Measurements from ENCODE around the gene FBXO41. TPM values are rescaled to one million over a fixed set of nuclear protein-coding genes. Genes with fewer than 3 reads are reported as not detected.
A peak's percentile ranks its signal among the peaks of the same experiment; 100 is the strongest.

FBXO41 gene
- 9.4 and 23.0 TPM in 2 replicates for total RNA-seq (2011; cell fraction: chromatin; rRNA removed; ENCODE audit: low replicate concordance)
- 12.6 and 13.2 TPM in 2 replicates for total RNA-seq (2011; cell fraction: nucleolus; rRNA removed)
- 9.8 and 10.7 TPM in 2 replicates for total RNA-seq (2011; cell fraction: nucleoplasm; rRNA removed)
- total RNA-seq (2014; rRNA removed) = 3.5 and 4.8 TPM in 2 replicates
- total RNA-seq (2014; rRNA removed; fragmentation: Illumina TruSeq; extraction: Trizol) = 1.5 and 1.9 TPM in 2 replicates
- 1.4 and 1.9 TPM in 2 replicates for total RNA-seq (2015; rRNA removed; fragmentation: Illumina TruSeq; extraction: Trizol)
- 7.7 and 8.2 TPM in 2 replicates for total RNA-seq (2021)
- polyA plus RNA-seq (2011; rRNA removed) = 5.5 and 6.1 TPM in 2 replicates
- 5.6 and 7.1 TPM in 2 replicates for polyA plus RNA-seq (2011; cell fraction: cytosol; rRNA removed)
- polyA plus RNA-seq (2011; cell fraction: nucleus; rRNA removed) = 26.4 and 47.6 TPM in 2 replicates
- 3.4 and 4.5 TPM in 2 replicates for polyA plus RNA-seq (2012)
- 4.1 and 4.4 TPM in 2 replicates for polyA plus RNA-seq (2014; fragmentation: Illumina TruSeq; extraction: Trizol)
- under 1 TPM; 0.21 to 0.36 TPM for polyA plus RNA-seq (2014; fragmentation: Nextera tagmentation; extraction: Ambion mirVana)
- polyA plus RNA-seq (2014; rRNA removed) = 6.8 and 7.1 TPM in 2 replicates
- polyA minus RNA-seq (2011; rRNA and poly(A)+ RNA removed) = 3.4 and 4.9 TPM in 2 replicates
- polyA minus RNA-seq (2011; cell fraction: cytosol; rRNA and poly(A)+ RNA removed) = 3.2 and 5.6 TPM in 2 replicates
- 8.7 and 9.3 TPM in 2 replicates for polyA minus RNA-seq (2011; cell fraction: nucleus; rRNA and poly(A)+ RNA removed)
- Bru-seq, nascent RNA = percentile 59 among the genes with signal in this experiment
- percentile 49 among the genes with signal in this experiment for BruChase-seq, experiment 1, labeled RNA remaining after a 2-hour chase
- percentile 49 among the genes with signal in this experiment for BruChase-seq, experiment 2, labeled RNA remaining after a 6-hour chase
- long read RNA-seq, experiment 1, partial matches to known transcripts = 2 of 7 reads
- long read RNA-seq, experiment 1, other reads (novel, unspliced or antisense) = 5 of 7 reads
- long read RNA-seq, experiment 2, partial matches to known transcripts = 1 of 7 reads
- long read RNA-seq, experiment 2, other reads (novel, unspliced or antisense) = 6 of 7 reads
- long read RNA-seq, experiment 3 = 0 reads

- intact Hi-C loops (cut with micrococcal nuclease) = no loop called here
- peak; percentile 77 to 88 (median 85) for DNase-seq (ENCODE audit: extremely low read depth in 1 of 4, low spot score in 3 of 4)
- H3K9ac ChIP-seq (ENCODE audit: insufficient read depth in 1 of 2, low read depth in 2 of 2, low read length in 2 of 2) = peak within 1 kb of the TSS; percentile 52 to 90
- TF ChIP-seq PKNOX1 (IDR thresholded peaks at IDR 0.05) = 0 out of 2 replicates have a peak, but pooled peaks have one; percentile 10
- TF ChIP-seq MGA (IDR thresholded peaks at IDR 0.05) = 0 out of 2 replicates have a peak, but pooled peaks have one; percentile 48
These were observed at the start of gene FBXO41 for GRCh38 chr2:73284296-73285158. FBXO41 (minus strand) TSS chr2:73284478; CDS start chr2:73269630, 14,848 bp downstream.

More at GRCh38 chr2:73284296-73285158, at the start of gene FBXO41:
- H3K9me3 ChIP-seq (replicated peaks; ENCODE audit: control insufficient read depth, insufficient read depth, low read depth, low read length) = no peaks in the 10 kb centered on the region
- peak within 1 kb of the TSS; percentile 58 for H3K4me3 ChIP-seq
- H3K9me1 ChIP-seq (ENCODE audit: control insufficient read depth, insufficient read depth, low read length) = no peaks in the 10 kb centered on the region
- WGBS (ENCODE audit: insufficient coverage, low coverage, missing lambda C conversion rate) = 5% methylated on average over 27 of the region's 69 CpGs
- peaks cover 7% of the 10 kb centered on the region for H3K79me2 ChIP-seq (ENCODE audit: control insufficient read depth, insufficient read depth, low read length)
- peak; percentile 91 for ATAC-seq
- CTCF ChIA-PET (ENCODE audit: low intra/inter-chr PET ratio) = no interaction called here
- TSS peak; percentile 79 for BruUV-seq (replicated peaks)
- H3K27ac ChIP-seq (ENCODE audit: extremely low read depth, low read depth, low read length) = peak within 1 kb of the TSS; percentile 51; the same call in 2 of the 3 replicates
- H3K4me1 ChIP-seq (replicated peaks in 1 of 2; ENCODE audit: control insufficient read depth in 2 of 2, insufficient read depth in 2 of 2, low read length in 2 of 2) = peaks cover 3 to 20% of the 10 kb centered on the region in 2 experiments; a peak in 4 of 5 replicates
- peak within 1 kb of the TSS; percentile 93 for H2AFZ ChIP-seq (ENCODE audit: low read depth, low read length)
- H3K36me3 ChIP-seq (ENCODE audit: control insufficient read depth, insufficient read depth, low read length) = 0 out of 3 replicates have a peak, but pooled peaks cover 2% of the 10 kb centered on the region
- POLR2A ChIA-PET = interaction anchor here (0.6 kb wide), 2 partner anchors 102 to 306 kb away, joined by 3 read pairs; no protein-coding TSS in a partner anchor
- in situ Hi-C loops (cut with MboI) = no loop called here
- 0 out of 2 replicates have a peak, but pooled peaks cover 4% of the 10 kb centered on the region for H4K20me1 ChIP-seq (replicated peaks; ENCODE audit: control insufficient read depth, insufficient read depth, low read length)
- H3K27me3 ChIP-seq (ENCODE audit: control insufficient read depth in 2 of 2, insufficient read depth in 2 of 2, low read length in 2 of 2) = no peaks in the 10 kb centered on the region
- FAIRE-seq = peak; percentile 55
- H3K4me2 ChIP-seq (ENCODE audit: insufficient read depth, low read length) = peak within 1 kb of the TSS; percentile 76
